ENCODE measurements around the gene ETF1. TPM values are rescaled to one million over a fixed set of nuclear protein-coding genes. Genes with fewer than 3 reads are reported as not detected.

The ETF1 gene
- total RNA-seq, 4 donors from 2014 or later = 71.2 to 99.9 (median 87.7) TPM

GRCh38 chr5:138538943-138539627 lies 4.0 kb downstream of the ETF1 start:
- Histone ChIP-seq H3K4me3 (no peak overlapping the region), H3K4me1 (peaks cover 74% of the 10 kb centered on the region), H3K27ac (no peak overlapping the region), H3K27me3 (no peaks in the 10 kb centered on the region), H3K9me3 (no peaks in the 10 kb centered on the region), H3K36me3 (no peaks in the 10 kb centered on the region)
- TF ChIP-seq POLR2AphosphoS5 (IDR thresholded peaks at IDR 0.05) (no peak), CTCF (IDR thresholded peaks at IDR 0.05) (no peak), POLR2A (IDR thresholded peaks at IDR 0.05) (no peak), EP300 (IDR thresholded peaks at IDR 0.05) (no peak)
- DNase-seq (ENCODE audit: low spot score in 2 of 2) = no peak
- 58% methylated on average over 2 of the region's 2 CpGs for WGBS

- Histone ChIP-seq H3K4me1 (peaks cover 84% of the 10 kb centered on the region), H3K27ac (peak overlapping the region; percentile 49), H3K4me3 (no peak overlapping the region), H3K9me3 (no peaks in the 10 kb centered on the region), H3K36me3 (no peaks in the 10 kb centered on the region), H3K27me3 (no peaks in the 10 kb centered on the region)
- TF ChIP-seq POLR2A (IDR thresholded peaks at IDR 0.05) (no peak), CTCF (IDR thresholded peaks at IDR 0.05) (peak in 1 of 2 donors; percentile 32), EP300 (IDR thresholded peaks at IDR 0.05) (no peak), POLR2AphosphoS5 (IDR thresholded peaks at IDR 0.05) (no peak)
- DNase-seq (ENCODE audit: low spot score in 2 of 2) = no peak
- WGBS = 53% methylated on average over 4 of the region's 4 CpGs
These were observed 6.2 kb downstream of the ETF1 start for GRCh38 chr5:138536665-138537315.

- DNase-seq (ENCODE audit: low spot score in 2 of 2) = no peak
- Histone ChIP-seq H3K4me1 (peaks cover 79% of the 10 kb centered on the region), H3K9me3 (no peaks in the 10 kb centered on the region), H3K27ac (peak overlapping the region; percentile 49), H3K27me3 (no peaks in the 10 kb centered on the region), H3K4me3 (no peak overlapping the region), H3K36me3 (no peaks in the 10 kb centered on the region)
- 68% methylated on average over 2 of the region's 2 CpGs for WGBS
- TF ChIP-seq CTCF (IDR thresholded peaks at IDR 0.05) = no peak
- no peak for TF ChIP-seq POLR2A (IDR thresholded peaks at IDR 0.05)
- TF ChIP-seq EP300 (IDR thresholded peaks at IDR 0.05) = no peak
- TF ChIP-seq POLR2AphosphoS5 (IDR thresholded peaks at IDR 0.05) = no peak
These were observed 6.8 kb downstream of the ETF1 start for GRCh38 chr5:138536215-138536614.

GRCh38 chr5:138533973-138534941 lies 8.8 kb downstream of the ETF1 start:
- TF ChIP-seq POLR2AphosphoS5 (IDR thresholded peaks at IDR 0.05) (no peak), POLR2A (IDR thresholded peaks at IDR 0.05) (no peak)
- DNase-seq (ENCODE audit: low spot score in 2 of 2) = no peak
- Histone ChIP-seq H3K9me3 (no peaks in the 10 kb centered on the region), H3K36me3 (no peaks in the 10 kb centered on the region), H3K4me1 (peaks cover 79% of the 10 kb centered on the region), H3K27ac (peak overlapping the region; percentile 42), H3K27me3 (no peaks in the 10 kb centered on the region), H3K4me3 (no peak overlapping the region)
- 60% methylated on average over 5 of the region's 5 CpGs for WGBS

- no peaks in the 10 kb centered on the region for H3K9me3 ChIP-seq
- DNase-seq (ENCODE audit: low spot score in 2 of 2) = no peak
- H3K27me3 ChIP-seq = no peaks in the 10 kb centered on the region
- H3K4me3 ChIP-seq = no peak overlapping the region
- 87% methylated on average over 8 of the region's 8 CpGs for WGBS
- TF ChIP-seq CTCF (IDR thresholded peaks at IDR 0.05) (no peak), POLR2A (IDR thresholded peaks at IDR 0.05) (no peak), POLR2AphosphoS5 (IDR thresholded peaks at IDR 0.05) (no peak), EP300 (IDR thresholded peaks at IDR 0.05) (no peak)
- peaks cover 8% of the 10 kb centered on the region for H3K36me3 ChIP-seq
- peaks cover 72% of the 10 kb centered on the region for H3K4me1 ChIP-seq
- peak overlapping the region; percentile 32 for H3K27ac ChIP-seq
These were observed 13.2 kb downstream of the ETF1 start for GRCh38 chr5:138529812-138530211.
